Mesothelial cell of epicardium (in vitro differentiated cells): ENCODE results near the gene FAM78B. TPM values are rescaled to one million over a fixed set of nuclear protein-coding genes. Genes with fewer than 3 reads are reported as not detected.

Experiments used
- DNase-seq, 2 experiments: peaks; one replicate each; pipeline ENCODE4 v3.0.0; 2021; ENCODE audit warnings: low spot score in 2 of 2; ENCODE audit not compliant: unreplicated experiment in 2 of 2
- H3K27ac Mint-ChIP-seq: 2 replicates; pipeline ENCODE4 v1.8.0; 2021; ENCODE audit warnings: mixed read lengths
- H3K27me3 Mint-ChIP-seq: 2 replicates; pipeline ENCODE4 v1.8.0; 2021; ENCODE audit warnings: low read depth, mixed read lengths
- H3K36me3 Mint-ChIP-seq: 2 replicates; pipeline ENCODE4 v1.8.0; 2021; ENCODE audit warnings: mixed read lengths
- H3K4me1 Mint-ChIP-seq: 2 replicates; pipeline ENCODE4 v1.8.0; 2021; ENCODE audit warnings: mixed read lengths
- H3K4me3 Mint-ChIP-seq: 2 replicates; pipeline ENCODE4 v1.8.0; 2021; ENCODE audit warnings: mild to moderate bottlenecking, moderate library complexity, mixed read lengths
- H3K9me3 Mint-ChIP-seq: 2 replicates; pipeline ENCODE4 v1.8.0; 2021; ENCODE audit warnings: mixed read lengths
- CTCF ChIP-seq: fragments of 200-600 bp; sonication (generic); IDR thresholded peaks from one replicate; pipeline ENCODE4 v1.5.0; 2021; ENCODE audit warnings: antibody characterized with exemption; ENCODE audit not compliant: unreplicated experiment
- total RNA-seq: library from RNA; stranded (reverse); gene quantifications from 3 replicates; pipeline ENCODE4 v1.2.1, GENCODE V29; 2021

Gene FAM78B
- total RNA-seq, 1 donor from 2014 or later: 0.16 TPM

GRCh38 chr1:166082601-166083000 is 84.2 kb downstream of the FAM78B start:
- no peaks in the 10 kb centered on the region for H3K36me3 Mint-ChIP-seq
- H3K9me3 Mint-ChIP-seq: no peaks in the 10 kb centered on the region
- no peaks in the 10 kb centered on the region for H3K4me1 Mint-ChIP-seq
- DNase-seq: no peak
- H3K27ac Mint-ChIP-seq: no peak overlapping the region
- H3K4me3 Mint-ChIP-seq: no peak overlapping the region
- peaks cover 1% of the 10 kb centered on the region for H3K27me3 Mint-ChIP-seq
- no peak for TF ChIP-seq CTCF

- H3K4me3 Mint-ChIP-seq: no peak overlapping the region
- no peaks in the 10 kb centered on the region for H3K4me1 Mint-ChIP-seq
- H3K27me3 Mint-ChIP-seq: no peaks in the 10 kb centered on the region
- H3K36me3 Mint-ChIP-seq: no peaks in the 10 kb centered on the region
- H3K9me3 Mint-ChIP-seq: no peaks in the 10 kb centered on the region
- DNase-seq: no peak
- no peak for TF ChIP-seq CTCF
- H3K27ac Mint-ChIP-seq: no peak overlapping the region
Measured at GRCh38 chr1:166080967-166081870, 85.6 kb downstream of the FAM78B start.

GRCh38 chr1:166080277-166080966 is 86.4 kb downstream of the FAM78B start:
- Mint-ChIP-seq H3K27ac (no peak overlapping the region), H3K27me3 (no peaks in the 10 kb centered on the region), H3K4me1 (no peaks in the 10 kb centered on the region), H3K4me3 (no peak overlapping the region), H3K9me3 (no peaks in the 10 kb centered on the region), H3K36me3 (no peaks in the 10 kb centered on the region)
- no peak for TF ChIP-seq CTCF
- DNase-seq: no peak

- no peaks in the 10 kb centered on the region for H3K27me3 Mint-ChIP-seq
Measured at GRCh38 chr1:166079276-166079675, 87.5 kb downstream of the FAM78B start.

GRCh38 chr1:166073489-166073888 is 93.3 kb downstream of the FAM78B start:
- no peak overlapping the region for H3K4me3 Mint-ChIP-seq
- no peaks in the 10 kb centered on the region for H3K36me3 Mint-ChIP-seq
- TF ChIP-seq CTCF: no peak
- H3K27me3 Mint-ChIP-seq: no peaks in the 10 kb centered on the region
- H3K27ac Mint-ChIP-seq: no peak overlapping the region
- DNase-seq: no peak
- no peaks in the 10 kb centered on the region for H3K4me1 Mint-ChIP-seq
- H3K9me3 Mint-ChIP-seq: no peaks in the 10 kb centered on the region

More at GRCh38 chr1:166079276-166079675, 87.5 kb downstream of the FAM78B start:
- no peaks in the 10 kb centered on the region for H3K4me1 Mint-ChIP-seq
- DNase-seq: no peak
- no peaks in the 10 kb centered on the region for H3K9me3 Mint-ChIP-seq
- TF ChIP-seq CTCF: no peak
- no peak overlapping the region for H3K4me3 Mint-ChIP-seq
- H3K36me3 Mint-ChIP-seq: no peaks in the 10 kb centered on the region
- no peak overlapping the region for H3K27ac Mint-ChIP-seq
